Hippocampal formation (tissue), 2 donors: Measurements from ENCODE around the gene PSMD1.
"Not testable (repeated sequence)": the region's sequence is repeated elsewhere in the genome, so short reads cannot be mapped to it uniquely, and the experiment has no call there.

Experiments used
- DNase-seq, 2 donors: peaks; one replicate each; lab custom pipeline; 2025; lab: John Stamatoyannopoulos, UW

Gene PSMD1

GRCh38 chr2:231187736-231188505, 131.3 kb downstream of the PSMD1 start:
- no peak for DNase-seq

DNA sequence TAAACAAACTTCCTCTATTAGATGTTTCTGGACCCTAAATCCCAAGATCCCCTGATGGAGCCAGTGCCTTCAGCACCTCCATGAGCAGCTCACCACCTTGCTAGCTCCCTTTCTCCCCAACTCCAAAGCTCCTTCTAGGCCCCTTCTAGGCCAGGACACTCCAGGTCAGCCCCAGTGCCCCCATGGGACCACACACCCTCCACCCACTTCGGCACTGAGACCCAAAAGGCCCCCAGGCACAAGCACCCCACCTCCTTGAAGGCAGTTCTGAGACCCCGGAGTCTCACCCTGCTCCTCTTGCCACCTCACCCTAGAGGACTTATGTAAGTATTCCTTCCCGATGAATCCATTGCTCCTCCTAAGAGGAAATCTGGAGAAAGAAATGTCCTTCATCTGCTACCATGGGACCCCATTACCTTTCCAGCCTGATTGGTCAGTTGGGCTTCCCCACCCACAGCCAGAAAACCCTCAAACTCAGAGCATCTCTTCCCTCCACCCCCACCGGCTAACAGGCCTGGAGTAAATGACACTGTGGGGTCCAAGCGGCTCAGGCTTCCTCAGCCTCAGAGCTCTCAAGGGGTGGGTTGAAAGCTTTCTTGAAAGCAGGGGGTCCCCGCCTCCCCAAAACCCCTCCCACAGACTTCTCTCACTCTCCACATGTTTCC, 132.0 kb downstream of the PSMD1 start:
- no peak for DNase-seq

GRCh38 chr2:231189171-231189530, 132.5 kb downstream of the PSMD1 start:
- DNase-seq, result no peak

DNA sequence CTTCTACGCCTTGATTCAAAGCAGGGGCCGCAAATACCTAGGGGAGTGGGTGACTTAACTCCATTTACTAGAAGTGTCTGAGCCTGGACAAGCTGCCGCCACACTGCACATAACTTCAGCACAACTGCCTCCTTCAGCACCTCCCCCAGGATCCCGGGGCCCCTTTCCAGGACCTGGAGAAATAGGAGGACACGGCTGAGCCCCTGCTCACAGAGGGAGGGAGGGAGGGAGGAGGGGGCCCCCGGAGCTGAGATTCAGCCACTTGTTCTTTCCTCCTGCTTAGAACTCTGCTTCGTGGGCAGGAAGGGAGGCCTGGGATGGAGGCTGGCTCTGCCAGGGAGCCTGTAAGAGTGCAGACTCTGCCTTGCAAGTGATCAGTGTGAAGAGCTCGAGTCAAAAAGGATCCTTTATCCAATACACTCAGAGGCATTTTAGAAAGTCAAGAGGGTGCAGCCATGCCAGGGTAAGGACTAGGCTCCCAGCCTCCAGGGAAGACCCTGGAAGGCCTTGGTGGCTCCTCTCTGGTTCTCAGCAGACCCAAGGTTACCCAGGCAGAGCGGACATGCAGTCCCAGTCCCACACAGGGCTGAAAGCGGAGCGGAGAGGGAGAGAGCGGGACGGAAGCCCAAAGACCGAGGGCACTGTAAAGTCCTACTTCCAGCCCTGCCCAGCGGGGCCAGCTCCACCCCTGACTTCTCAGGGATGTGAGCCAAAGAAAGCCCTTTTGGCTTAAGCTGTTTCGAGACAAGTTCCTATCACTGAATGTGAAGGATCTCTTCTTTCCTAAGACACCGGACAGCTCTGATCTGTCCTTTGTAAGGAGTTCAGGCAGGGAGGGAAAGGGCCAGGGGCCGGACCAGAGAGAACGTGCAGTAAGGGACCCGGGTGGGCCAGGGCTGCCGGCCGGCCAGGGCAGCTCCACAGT, 133.2 kb downstream of the PSMD1 start:
- DNase-seq, result peak in 1 of 2 donors; percentile 17

DNA sequence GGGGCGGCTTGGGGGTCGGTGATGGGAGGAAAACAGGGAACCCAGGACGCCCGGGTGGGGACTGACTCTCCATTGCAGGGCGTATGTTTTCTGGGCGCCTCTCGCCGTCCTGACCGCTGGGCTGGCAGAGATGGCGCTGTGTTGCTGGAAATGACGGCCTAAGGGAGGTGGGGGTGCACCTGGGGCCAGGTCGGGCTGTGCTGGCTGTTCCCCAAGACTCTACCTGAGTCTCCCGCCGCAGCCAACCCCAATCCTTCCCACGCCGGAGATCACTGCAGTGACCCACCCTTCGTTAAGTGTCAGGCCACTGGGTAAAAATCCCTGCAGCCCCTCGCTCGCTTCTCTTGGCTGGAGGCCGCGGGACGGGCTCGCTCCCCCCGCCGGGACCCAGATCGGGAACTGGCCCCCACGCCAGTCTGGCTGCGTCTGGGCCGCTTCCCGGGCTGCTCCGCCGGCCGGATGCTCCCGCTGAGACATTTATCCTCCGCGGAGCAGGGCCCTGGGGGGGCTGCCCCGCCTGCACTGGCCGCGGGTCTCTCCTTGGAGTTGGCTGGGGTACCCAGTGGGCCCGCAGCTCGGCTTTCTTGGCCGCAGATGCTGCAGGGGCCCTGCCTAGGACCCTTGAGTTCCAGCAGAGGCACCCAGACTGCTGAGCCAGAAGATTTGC, 134.0 kb downstream of the PSMD1 start:
- no peak for DNase-seq

DNA sequence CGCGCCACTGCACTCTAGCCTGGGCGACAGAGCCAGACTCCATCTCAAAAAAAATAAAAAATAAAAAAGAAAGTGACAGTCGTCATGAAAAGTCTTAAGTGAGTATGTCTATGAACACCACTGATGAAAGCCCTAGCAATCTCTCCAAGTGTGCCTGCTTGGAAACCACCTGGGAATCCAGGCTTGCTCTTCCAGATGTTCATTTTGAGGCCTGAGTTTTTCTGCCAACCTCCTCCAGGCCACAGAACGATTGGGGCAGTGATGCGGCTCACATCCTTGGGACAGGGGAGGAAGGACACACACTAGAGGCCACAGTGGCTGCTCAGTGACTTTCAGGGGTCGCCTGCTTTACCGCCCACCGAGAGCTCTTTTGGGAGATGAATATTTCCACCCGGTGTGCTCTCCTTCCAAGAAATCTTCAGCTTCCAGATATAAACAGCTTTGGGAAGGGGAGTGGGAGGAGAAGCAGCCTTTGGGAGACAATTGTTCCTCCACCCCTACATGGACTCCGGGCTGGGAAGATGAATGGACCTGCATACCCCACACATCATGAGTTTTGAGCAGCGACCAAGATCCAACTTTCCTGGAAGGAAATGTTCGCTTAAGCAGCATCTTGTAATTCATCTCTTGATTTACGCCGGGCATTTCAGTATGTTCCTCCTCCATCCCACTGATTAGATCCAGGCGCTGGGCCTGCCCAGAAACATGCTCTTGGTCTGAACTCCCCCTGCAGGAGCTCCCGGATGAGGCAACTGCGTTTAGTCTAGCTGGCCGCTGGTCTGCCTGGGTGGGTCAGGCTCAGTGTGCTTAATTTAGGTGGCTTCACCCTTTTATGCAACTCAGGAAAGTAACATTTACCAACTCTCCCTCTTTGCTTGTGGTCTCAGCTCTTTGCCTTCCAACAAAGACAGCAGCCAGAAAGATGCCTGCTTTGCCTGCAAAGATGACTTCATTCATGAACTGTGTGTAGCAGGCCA, 135.5 kb downstream of the PSMD1 start:
- DNase-seq, result no peak

DNA sequence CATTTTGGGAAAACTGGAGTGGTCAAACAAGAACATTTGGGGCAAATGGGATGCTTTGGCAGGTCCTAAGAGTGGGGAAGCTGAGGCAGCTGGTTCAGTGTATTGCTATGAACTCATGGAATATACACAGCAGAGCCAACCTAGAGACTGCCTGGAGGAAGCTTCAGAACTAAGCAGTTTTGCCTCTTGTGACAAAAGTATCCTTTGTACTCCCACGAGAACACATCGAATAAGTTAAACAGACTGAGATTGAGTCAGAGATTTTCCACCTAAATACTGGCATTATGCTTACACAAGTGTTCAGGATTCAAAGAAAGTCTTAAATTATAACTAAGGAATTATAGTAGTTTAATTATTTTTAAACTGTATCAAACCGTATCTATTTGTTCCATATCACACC, 136.5 kb downstream of the PSMD1 start:
- DNase-seq, result no peak

GRCh38 chr2:231196592-231196991, 139.9 kb downstream of the PSMD1 start:
- no peak for DNase-seq

GRCh38 chr2:231197196-231197595, 140.5 kb downstream of the PSMD1 start:
- not testable (repeated sequence) for DNase-seq

DNA sequence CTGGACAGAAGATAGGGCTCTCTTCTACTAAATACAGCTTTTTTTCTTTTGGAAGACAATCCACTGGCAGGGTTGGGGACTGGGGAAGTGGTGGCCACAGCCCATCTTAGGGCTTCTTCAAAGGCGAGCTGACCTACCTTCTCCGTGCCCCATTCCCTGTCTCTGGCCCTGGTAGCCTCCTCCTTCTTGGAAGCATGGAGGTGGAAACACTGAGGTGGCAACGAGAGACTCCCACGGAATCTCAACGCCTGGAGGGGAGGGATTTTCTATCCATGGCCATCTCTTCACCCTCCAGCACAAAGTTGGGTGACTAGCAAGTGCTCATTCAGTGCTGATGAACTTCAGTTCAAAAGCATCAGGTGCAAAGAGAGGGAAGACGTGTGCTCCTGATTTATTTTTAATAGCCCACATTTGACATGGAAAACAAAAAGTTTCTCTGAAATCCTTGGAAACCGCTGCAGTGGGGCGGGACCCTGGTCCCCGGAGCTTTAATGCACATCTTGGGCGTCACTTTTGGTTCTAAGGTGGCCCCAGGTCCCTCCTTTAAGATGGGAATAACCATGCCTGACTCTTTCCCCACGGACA, 141.1 kb downstream of the PSMD1 start:
- no peak for DNase-seq

GRCh38 chr2:231198291-231199173, 141.9 kb downstream of the PSMD1 start, which contains the start of gene ARMC9:
Gene ARMC9 (plus strand): TSS chr2:231198631. CDS start chr2:231206239, 7,608 bp downstream.
- peak; percentile 35 to 66 for DNase-seq

DNA sequence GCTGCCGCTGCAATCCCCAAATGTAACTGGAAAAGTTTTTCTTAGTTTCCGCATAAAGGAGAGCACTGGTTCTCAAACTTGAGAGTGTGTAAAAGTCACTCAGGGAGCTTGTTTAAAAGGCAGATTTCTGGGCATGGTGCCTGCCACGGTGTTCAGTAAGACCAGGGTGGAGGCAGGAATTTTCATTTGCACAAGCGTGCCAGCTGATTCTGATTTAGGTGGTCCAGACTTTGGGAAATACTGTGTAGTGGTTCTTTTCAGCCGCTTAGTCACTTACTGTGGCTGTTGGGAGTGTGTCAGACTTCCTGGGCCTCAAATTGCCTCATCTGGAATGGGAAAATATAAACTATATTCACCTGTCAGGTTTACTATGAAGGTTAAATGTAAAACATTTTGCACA, 142.6 kb downstream of the PSMD1 start:
- no peak for DNase-seq

DNA sequence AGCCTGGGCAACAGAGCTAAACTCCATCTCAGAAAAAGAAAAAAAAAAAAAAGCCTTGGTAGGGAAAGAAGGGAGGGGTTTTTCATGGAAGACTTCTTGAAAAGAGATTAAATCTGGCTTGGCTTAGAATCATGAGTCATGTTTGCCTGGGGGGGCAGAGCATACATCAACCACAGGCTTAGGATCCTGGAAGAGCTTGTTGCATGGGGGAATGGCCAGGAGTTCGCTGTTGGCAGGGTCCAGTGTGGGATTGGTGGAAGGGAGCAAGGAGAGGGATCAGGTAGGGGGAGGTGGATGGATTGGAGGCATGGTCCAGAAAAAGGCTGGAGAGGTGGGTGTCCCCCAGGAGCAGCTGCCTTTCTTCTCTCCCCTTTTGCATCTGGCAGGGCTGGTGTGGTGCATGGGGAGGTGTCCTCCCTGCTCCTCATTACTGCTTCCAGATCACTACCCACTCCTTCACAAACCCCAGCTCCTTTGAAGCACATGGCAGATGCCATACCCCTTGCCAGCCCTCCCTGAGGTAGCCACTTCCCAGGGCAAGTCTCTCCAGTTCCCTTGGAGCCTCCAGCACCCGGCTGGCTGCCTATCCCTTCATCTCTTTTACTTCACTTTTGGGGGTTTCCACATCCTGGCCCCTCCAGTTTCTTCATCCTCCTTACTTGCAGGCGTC, 144.3 kb downstream of the PSMD1 start:
- DNase-seq, result no peak

DNA sequence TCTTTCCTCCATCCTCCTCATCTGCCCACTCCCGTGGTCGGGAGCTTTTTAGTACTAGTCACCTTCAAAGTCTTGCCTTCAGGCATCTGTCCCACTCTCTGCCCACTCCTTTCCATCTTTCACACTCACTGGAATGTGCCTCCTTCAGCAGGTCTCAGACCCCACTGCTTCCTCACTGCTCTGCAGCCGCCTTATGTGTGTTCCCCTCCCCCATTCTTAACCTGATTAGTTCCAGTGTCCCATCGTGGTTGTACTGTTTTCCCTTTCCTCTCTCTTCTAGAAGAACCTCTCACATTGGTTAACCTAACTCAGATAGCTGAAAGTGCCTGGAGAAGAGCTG, 144.8 kb downstream of the PSMD1 start:
- DNase-seq, result no peak

DNA sequence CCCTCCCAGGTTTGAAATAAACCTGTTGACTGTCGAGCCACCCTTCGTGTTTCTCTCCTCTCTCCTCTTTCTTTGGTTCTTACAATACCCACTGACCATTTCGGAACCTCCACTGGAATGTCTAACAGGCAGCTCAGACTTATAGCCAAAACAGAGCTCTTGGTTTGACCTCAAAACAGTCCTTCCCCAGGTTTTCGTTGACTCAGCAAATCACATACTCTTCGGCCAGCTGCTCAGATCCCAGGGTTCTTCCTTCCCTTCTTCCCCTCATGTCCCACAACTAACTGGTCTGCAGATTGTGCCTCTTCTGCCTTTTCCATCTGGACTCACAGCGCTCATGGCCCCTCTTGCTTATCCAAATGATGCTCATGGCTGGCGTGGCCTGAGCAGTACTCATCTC, 146.4 kb downstream of the PSMD1 start:
- no peak for DNase-seq

DNA sequence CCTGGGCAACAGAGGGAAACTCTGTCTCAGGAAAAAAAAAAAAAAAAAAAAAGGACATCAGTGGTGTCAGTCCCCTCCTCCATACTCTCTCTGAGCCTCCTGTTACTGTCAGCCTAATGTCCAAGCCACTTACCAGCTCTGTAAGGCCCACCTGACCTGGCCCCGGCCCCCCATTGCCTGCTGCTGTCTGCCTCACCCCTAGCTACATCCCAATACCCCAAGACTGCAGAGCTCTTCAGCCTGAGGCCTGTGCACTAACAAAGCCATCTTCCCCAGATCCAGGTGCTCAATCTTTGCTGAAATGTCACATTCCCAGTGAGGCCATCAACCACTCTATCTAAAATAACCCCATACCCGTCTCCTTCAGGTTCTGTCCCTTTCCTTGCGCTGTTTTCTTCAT, 147.5 kb downstream of the PSMD1 start:
- DNase-seq, result no peak

GRCh38 chr2:231204581-231204980, 147.9 kb downstream of the PSMD1 start:
- DNase-seq, result no peak

DNA sequence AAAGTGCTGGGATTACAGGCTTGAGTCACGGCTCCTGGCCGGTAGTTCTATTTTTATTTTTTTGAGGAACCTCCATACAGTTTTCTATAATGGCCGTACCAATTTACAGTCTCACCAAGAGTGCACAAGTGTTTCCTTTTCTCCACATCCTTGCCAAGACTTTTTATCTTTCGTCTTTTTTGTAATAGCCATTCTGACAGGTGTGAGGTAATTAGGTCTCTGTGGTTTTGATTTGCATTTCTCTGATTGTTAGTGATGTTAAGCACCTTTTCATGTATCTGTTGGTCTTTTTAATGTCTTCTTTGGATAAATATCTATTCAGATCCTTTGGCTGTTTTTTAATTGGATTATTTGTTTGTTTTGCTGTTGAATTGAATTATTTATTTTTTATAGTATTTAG, 151.1 kb downstream of the PSMD1 start:
- DNase-seq, result no peak

DNA sequence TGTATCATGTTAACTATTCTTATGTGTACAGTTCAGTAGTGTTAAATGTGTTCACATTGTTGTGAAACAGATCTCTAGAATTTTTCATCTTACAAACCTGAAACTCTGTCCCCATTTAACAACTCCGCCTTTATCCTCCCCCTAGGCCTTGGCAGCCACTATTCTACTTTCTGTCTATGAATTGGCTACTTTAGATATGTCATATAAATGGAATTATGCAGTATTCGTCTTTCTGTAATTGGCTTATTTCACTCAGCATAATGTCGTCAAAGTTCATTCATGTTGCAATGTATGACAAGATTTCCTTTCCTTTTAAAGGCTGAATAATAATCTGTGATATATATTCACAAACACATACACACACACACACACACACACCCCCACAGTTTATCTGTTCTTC, 154.1 kb downstream of the PSMD1 start:
- no peak for DNase-seq
